Central memory CD8-positive, alpha-beta T cell (primary cell): Measurements from ENCODE around the gene CLIP1.
A peak's percentile ranks its signal among the peaks of the same experiment; 100 is the strongest.
"Not testable (repeated sequence)": the region's sequence is repeated elsewhere in the genome, so short reads cannot be mapped to it uniquely, and the experiment has no call there.

Experiments used
- ATAC-seq: fragments of 150-1000 bp; cut with Tn5 transposase; replicated peaks from 2 replicates; pipeline ENCODE4 v1.10.0; 2022; ENCODE audit warnings: mild to moderate bottlenecking, moderate FRiP score, moderate number of reproducible peaks; ENCODE audit not compliant: poor library complexity, severe bottlenecking; ENCODE audit errors: extremely low read depth
- DNase-seq, 2 donors: peaks; one replicate each; pipeline ENCODE4 v3.0.0; 2021; ENCODE audit warnings: low spot score in 2 of 2
- H3K27ac Mint-ChIP-seq: one replicate; pipeline ENCODE4 v1.8.0; 2022; ENCODE audit warnings: low read depth, mild to moderate bottlenecking, moderate library complexity, mixed read lengths
- H3K27me3 Mint-ChIP-seq: one replicate; pipeline ENCODE4 v1.8.0; 2022; ENCODE audit warnings: mixed read lengths
- H3K36me3 Mint-ChIP-seq: one replicate; pipeline ENCODE4 v1.8.0; 2022; ENCODE audit warnings: mild to moderate bottlenecking, moderate library complexity, mixed read lengths; ENCODE audit not compliant: insufficient read depth
- H3K4me1 Mint-ChIP-seq: one replicate; pipeline ENCODE4 v1.8.0; 2022; ENCODE audit warnings: mixed read lengths
- H3K4me3 Mint-ChIP-seq: one replicate; pipeline ENCODE4 v1.8.0; 2022; ENCODE audit warnings: mild to moderate bottlenecking, moderate library complexity, mixed read lengths
- H3K9me3 Mint-ChIP-seq: one replicate; pipeline ENCODE4 v1.8.0; 2022; ENCODE audit warnings: mixed read lengths

CLIP1 gene

GRCh38 chr12:122265886-122266229 is 156.6 kb downstream of the CLIP1 start:
- Mint-ChIP-seq H3K36me3 (peaks cover 47% of the 10 kb centered on the region), H3K4me3 (peak overlapping the region; percentile 95), H3K27me3 (no peaks in the 10 kb centered on the region), H3K27ac (peak overlapping the region; percentile 99), H3K4me1 (peaks cover 13% of the 10 kb centered on the region), H3K9me3 (no peaks in the 10 kb centered on the region)
- no peak for DNase-seq
- ATAC-seq = peak; percentile 52

- peak in 1 of 2 donors; percentile 14 for DNase-seq
- peak; percentile 24 for ATAC-seq
- Mint-ChIP-seq H3K9me3 (no peaks in the 10 kb centered on the region), H3K36me3 (peaks cover 50% of the 10 kb centered on the region), H3K4me3 (peak overlapping the region; percentile 95), H3K27ac (peak overlapping the region; percentile 99), H3K27me3 (no peaks in the 10 kb centered on the region), H3K4me1 (peaks cover 13% of the 10 kb centered on the region)
Measured at GRCh38 chr12:122265476-122265875, 157.0 kb downstream of the CLIP1 start.

- peaks cover 79% of the 10 kb centered on the region for H3K36me3 Mint-ChIP-seq
- peaks cover 10% of the 10 kb centered on the region for H3K4me1 Mint-ChIP-seq
- H3K4me3 Mint-ChIP-seq, H3K27me3 Mint-ChIP-seq, ATAC-seq, H3K27ac Mint-ChIP-seq, H3K9me3 Mint-ChIP-seq, DNase-seq: not testable (repeated sequence)
Measured at GRCh38 chr12:122260735-122261134, 161.7 kb downstream of the CLIP1 start.

- Mint-ChIP-seq H3K36me3 (peaks cover 75% of the 10 kb centered on the region), H3K4me1 (peaks cover 10% of the 10 kb centered on the region)
- H3K27ac Mint-ChIP-seq = not testable (repeated sequence)
Measured at GRCh38 chr12:122258939-122259338, 163.5 kb downstream of the CLIP1 start.

GRCh38 chr12:122258462-122258861 is 164.0 kb downstream of the CLIP1 start:
- DNase-seq, H3K27me3 Mint-ChIP-seq, H3K9me3 Mint-ChIP-seq, H3K27ac Mint-ChIP-seq, H3K4me3 Mint-ChIP-seq, ATAC-seq: not testable (repeated sequence)
- peaks cover 72% of the 10 kb centered on the region for H3K36me3 Mint-ChIP-seq
- peaks cover 10% of the 10 kb centered on the region for H3K4me1 Mint-ChIP-seq

More at GRCh38 chr12:122258939-122259338, 163.5 kb downstream of the CLIP1 start:
- not testable (repeated sequence) for ATAC-seq, H3K9me3 Mint-ChIP-seq, DNase-seq, H3K4me3 Mint-ChIP-seq, H3K27me3 Mint-ChIP-seq

- DNase-seq = no peak
- Mint-ChIP-seq H3K9me3 (no peaks in the 10 kb centered on the region), H3K4me1 (peaks cover 6% of the 10 kb centered on the region), H3K4me3 (no peak overlapping the region), H3K27ac (no peak overlapping the region), H3K27me3 (no peaks in the 10 kb centered on the region), H3K36me3 (peaks cover 31% of the 10 kb centered on the region)
- no peak for ATAC-seq
Measured at GRCh38 chr12:122250536-122250935, 171.9 kb downstream of the CLIP1 start.

- Mint-ChIP-seq H3K27me3 (no peaks in the 10 kb centered on the region), H3K9me3 (no peaks in the 10 kb centered on the region), H3K4me3 (no peak overlapping the region), H3K27ac (no peak overlapping the region), H3K36me3 (peaks cover 31% of the 10 kb centered on the region), H3K4me1 (peaks cover 6% of the 10 kb centered on the region)
- ATAC-seq (no peak), DNase-seq (no peak)
Measured at GRCh38 chr12:122250047-122250446, 172.4 kb downstream of the CLIP1 start.

GRCh38 chr12:122245553-122245952 is 176.9 kb downstream of the CLIP1 start:
- ATAC-seq = no peak
- Mint-ChIP-seq H3K4me1 (peaks cover 16% of the 10 kb centered on the region), H3K9me3 (no peaks in the 10 kb centered on the region), H3K36me3 (peaks cover 49% of the 10 kb centered on the region), H3K4me3 (peak overlapping the region; percentile 85), H3K27ac (peak overlapping the region; percentile 84), H3K27me3 (no peaks in the 10 kb centered on the region)
- no peak for DNase-seq

GRCh38 chr12:122244565-122245371 is 177.7 kb downstream of the CLIP1 start:
- H3K9me3 Mint-ChIP-seq = no peaks in the 10 kb centered on the region
- peak overlapping the region; percentile 84 for H3K27ac Mint-ChIP-seq
- H3K36me3 Mint-ChIP-seq = peaks cover 50% of the 10 kb centered on the region
- DNase-seq (no peak), ATAC-seq (peak; percentile 85)
- no peaks in the 10 kb centered on the region for H3K27me3 Mint-ChIP-seq
- H3K4me1 Mint-ChIP-seq = peaks cover 16% of the 10 kb centered on the region
- peak overlapping the region; percentile 85 for H3K4me3 Mint-ChIP-seq

- peak; percentile 55 for ATAC-seq
- H3K27ac Mint-ChIP-seq = peak overlapping the region; percentile 84
- DNase-seq = no peak
- peaks cover 47% of the 10 kb centered on the region for H3K36me3 Mint-ChIP-seq
- no peaks in the 10 kb centered on the region for H3K27me3 Mint-ChIP-seq
- peaks cover 16% of the 10 kb centered on the region for H3K4me1 Mint-ChIP-seq
- peak overlapping the region; percentile 85 for H3K4me3 Mint-ChIP-seq
- no peaks in the 10 kb centered on the region for H3K9me3 Mint-ChIP-seq
Measured at GRCh38 chr12:122243965-122244364, 178.5 kb downstream of the CLIP1 start.

GRCh38 chr12:122238861-122239260 is 183.6 kb downstream of the CLIP1 start:
- H3K36me3 Mint-ChIP-seq = peaks cover 65% of the 10 kb centered on the region
- no peaks in the 10 kb centered on the region for H3K27me3 Mint-ChIP-seq
- H3K27ac Mint-ChIP-seq = peak overlapping the region; percentile 68
- no peaks in the 10 kb centered on the region for H3K9me3 Mint-ChIP-seq
- no peak for DNase-seq
- no peak for ATAC-seq
- peaks cover 8% of the 10 kb centered on the region for H3K4me1 Mint-ChIP-seq
- H3K4me3 Mint-ChIP-seq = no peak overlapping the region

GRCh38 chr12:122235741-122236140 is 186.7 kb downstream of the CLIP1 start:
- Mint-ChIP-seq H3K27me3 (no peaks in the 10 kb centered on the region), H3K36me3 (peaks cover 78% of the 10 kb centered on the region), H3K4me3 (no peak overlapping the region), H3K27ac (no peak overlapping the region), H3K9me3 (no peaks in the 10 kb centered on the region), H3K4me1 (peaks cover 4% of the 10 kb centered on the region)
- DNase-seq (no peak), ATAC-seq (no peak)

GRCh38 chr12:122232691-122233090 is 189.8 kb downstream of the CLIP1 start:
- H3K9me3 Mint-ChIP-seq = no peaks in the 10 kb centered on the region
- H3K27ac Mint-ChIP-seq = no peak overlapping the region
- H3K4me1 Mint-ChIP-seq = peaks cover 17% of the 10 kb centered on the region
- ATAC-seq = no peak
- H3K4me3 Mint-ChIP-seq = no peak overlapping the region
- no peak for DNase-seq
- H3K27me3 Mint-ChIP-seq = no peaks in the 10 kb centered on the region
- peaks cover 59% of the 10 kb centered on the region for H3K36me3 Mint-ChIP-seq
